ENCODE results near the gene ADCY9. TPM values are rescaled to one million over a fixed set of nuclear protein-coding genes. Genes with fewer than 3 reads are reported as not detected.
"Not testable (repeated sequence)": the region's sequence is repeated elsewhere in the genome, so short reads cannot be mapped to it uniquely, and the experiment has no call there.

The ADCY9 gene
- total RNA-seq, 1 donor from 2014 or later, result 30.4 TPM

DNA sequence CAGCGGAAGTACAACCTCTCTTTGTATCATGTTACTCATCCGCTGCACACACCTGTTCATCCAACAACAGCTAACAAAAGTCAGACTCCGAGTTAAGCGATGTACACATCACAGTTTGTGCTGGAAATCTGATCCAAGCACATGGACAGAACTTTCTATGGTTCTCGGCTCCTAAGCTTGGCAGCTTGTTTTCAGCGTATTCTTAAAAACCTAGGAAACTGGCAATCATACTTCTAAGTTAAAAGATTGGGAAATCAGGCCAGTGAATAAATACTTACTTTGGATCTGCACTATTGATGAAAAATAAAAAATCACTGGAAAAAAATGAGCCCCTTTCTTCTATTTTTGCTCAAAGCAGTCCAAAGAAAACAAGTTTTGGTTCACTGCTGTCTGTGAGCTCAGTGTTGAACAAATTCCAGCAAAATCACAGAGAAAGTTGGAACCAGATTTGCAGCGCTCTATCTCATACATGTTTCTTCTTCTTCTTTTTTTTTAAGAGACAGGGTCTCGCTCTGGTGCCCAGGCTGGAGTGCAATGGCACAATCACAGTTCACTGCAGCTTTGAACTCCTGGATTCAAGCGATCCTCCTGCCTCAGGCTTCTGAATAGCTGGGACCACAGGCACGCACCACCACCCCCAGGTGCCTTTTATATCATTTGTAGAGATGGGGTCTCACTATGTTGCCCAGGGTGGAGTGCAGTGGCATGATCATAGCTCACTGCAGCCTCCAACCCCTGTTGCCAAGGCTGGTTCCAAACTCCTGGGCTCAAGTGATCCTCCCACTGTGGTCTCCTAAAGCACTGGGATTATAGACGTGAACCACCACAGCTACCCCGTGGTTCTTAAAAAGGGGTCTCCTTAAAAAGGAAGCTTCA lies 164.1 kb downstream of the ADCY9 start:
- Mint-ChIP-seq H3K9me3 (ENCODE audit: unreplicated experiment) (peaks cover 2% of the 10 kb centered on the region), H3K27me3 (ENCODE audit: unreplicated experiment) (peaks cover 4% of the 10 kb centered on the region)
- no peak for DNase-seq

DNA sequence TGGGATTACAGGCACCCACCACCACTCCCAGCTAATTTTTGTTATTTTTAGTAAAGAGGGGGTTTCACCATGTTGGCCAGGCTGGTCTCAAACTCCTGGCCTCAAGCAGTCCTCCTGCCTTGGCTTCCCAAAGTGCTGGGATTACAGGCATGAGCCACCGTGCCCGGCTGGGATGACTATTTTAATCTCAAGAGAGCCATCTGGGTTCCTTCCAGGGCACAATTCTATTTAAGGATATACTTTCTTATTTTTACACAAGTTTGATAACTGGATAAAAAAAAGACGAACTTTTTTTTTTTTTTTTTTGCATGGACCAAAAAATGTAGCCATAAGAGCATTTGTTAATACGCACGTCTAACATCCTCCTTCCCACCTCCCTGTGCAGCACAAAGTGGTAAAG lies 164.9 kb downstream of the ADCY9 start:
- not testable (repeated sequence) for H3K27me3 Mint-ChIP-seq (ENCODE audit: unreplicated experiment); H3K36me3 Mint-ChIP-seq (ENCODE audit: unreplicated experiment); H3K4me3 Mint-ChIP-seq (ENCODE audit: unreplicated experiment); DNase-seq; H3K9me3 Mint-ChIP-seq (ENCODE audit: unreplicated experiment)
- H3K27ac Mint-ChIP-seq (ENCODE audit: unreplicated experiment), result peak overlapping the region; percentile 66
- peaks cover 23% of the 10 kb centered on the region for H3K4me1 Mint-ChIP-seq (ENCODE audit: low read depth, unreplicated experiment)

More for the DNA sequence above, 164.1 kb downstream of the ADCY9 start:
- H3K27ac Mint-ChIP-seq (ENCODE audit: unreplicated experiment), result peak overlapping the region; percentile 66
- TF ChIP-seq, protein P1, sequence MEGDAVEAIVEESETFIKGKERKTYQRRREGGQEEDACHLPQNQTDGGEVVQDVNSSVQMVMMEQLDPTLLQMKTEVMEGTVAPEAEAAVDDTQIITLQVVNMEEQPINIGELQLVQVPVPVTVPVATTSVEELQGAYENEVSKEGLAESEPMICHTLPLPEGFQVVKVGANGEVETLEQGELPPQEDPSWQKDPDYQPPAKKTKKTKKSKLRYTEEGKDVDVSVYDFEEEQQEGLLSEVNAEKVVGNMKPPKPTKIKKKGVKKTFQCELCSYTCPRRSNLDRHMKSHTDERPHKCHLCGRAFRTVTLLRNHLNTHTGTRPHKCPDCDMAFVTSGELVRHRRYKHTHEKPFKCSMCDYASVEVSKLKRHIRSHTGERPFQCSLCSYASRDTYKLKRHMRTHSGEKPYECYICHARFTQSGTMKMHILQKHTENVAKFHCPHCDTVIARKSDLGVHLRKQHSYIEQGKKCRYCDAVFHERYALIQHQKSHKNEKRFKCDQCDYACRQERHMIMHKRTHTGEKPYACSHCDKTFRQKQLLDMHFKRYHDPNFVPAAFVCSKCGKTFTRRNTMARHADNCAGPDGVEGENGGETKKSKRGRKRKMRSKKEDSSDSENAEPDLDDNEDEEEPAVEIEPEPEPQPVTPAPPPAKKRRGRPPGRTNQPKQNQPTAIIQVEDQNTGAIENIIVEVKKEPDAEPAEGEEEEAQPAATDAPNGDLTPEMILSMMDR (IDR thresholded peaks at IDR 0.05; ENCODE audit: partially characterized antibody, unreplicated experiment), result no peak
- peaks cover 23% of the 10 kb centered on the region for H3K4me1 Mint-ChIP-seq (ENCODE audit: low read depth, unreplicated experiment)
- no peaks in the 10 kb centered on the region for H3K36me3 Mint-ChIP-seq (ENCODE audit: unreplicated experiment)
- no peak overlapping the region for H3K4me3 Mint-ChIP-seq (ENCODE audit: unreplicated experiment)

DNA sequence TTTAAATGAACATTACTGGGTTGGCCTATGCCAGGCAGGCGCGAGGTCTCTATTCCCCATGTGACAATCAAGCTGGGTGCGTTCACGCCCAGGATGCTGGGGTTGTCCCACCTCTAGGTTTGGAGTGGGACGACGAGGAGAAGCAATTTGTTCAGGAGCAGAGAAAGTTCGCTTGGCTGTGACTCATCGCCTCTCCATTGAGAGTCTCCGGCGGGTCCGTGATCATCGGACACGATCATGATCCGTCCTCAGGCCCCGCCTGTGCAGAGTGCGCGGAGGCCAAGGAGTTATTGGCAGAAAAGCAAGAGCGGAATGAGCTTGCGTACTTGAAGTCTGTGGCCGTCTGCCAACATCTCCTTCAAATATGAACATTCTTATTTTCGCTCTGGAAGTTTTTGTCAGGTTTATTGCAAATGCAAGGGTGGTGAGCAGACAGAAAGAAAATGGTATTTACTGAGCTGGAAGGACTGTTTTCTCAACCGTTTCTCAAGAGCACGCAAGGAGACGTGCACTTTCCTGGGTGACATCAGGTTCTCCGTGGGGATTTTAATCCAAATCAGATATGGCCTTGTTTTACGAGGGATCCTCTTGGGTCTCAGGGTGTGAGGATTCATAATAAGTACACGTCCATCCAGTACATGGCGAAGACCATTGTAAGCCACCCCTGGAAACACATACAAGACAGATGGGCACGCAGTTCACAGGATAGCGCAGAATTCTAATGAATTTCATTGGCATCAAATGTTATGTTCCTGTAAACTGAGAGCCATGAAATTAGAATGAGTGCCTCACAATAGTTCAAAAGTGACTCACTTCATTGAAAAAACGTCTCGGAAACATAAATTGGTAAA lies 165.7 kb downstream of the ADCY9 start:
- TF ChIP-seq, protein P1 (IDR thresholded peaks at IDR 0.05; ENCODE audit: partially characterized antibody, unreplicated experiment), result no peak
- Mint-ChIP-seq H3K27me3 (ENCODE audit: unreplicated experiment) (peaks cover 4% of the 10 kb centered on the region), H3K4me1 (ENCODE audit: low read depth, unreplicated experiment) (peaks cover 23% of the 10 kb centered on the region), H3K36me3 (ENCODE audit: unreplicated experiment) (no peaks in the 10 kb centered on the region), H3K27ac (ENCODE audit: unreplicated experiment) (peak overlapping the region; percentile 72), H3K9me3 (ENCODE audit: unreplicated experiment) (no peaks in the 10 kb centered on the region), H3K4me3 (ENCODE audit: unreplicated experiment) (no peak overlapping the region)
- DNase-seq, result no peak

DNA sequence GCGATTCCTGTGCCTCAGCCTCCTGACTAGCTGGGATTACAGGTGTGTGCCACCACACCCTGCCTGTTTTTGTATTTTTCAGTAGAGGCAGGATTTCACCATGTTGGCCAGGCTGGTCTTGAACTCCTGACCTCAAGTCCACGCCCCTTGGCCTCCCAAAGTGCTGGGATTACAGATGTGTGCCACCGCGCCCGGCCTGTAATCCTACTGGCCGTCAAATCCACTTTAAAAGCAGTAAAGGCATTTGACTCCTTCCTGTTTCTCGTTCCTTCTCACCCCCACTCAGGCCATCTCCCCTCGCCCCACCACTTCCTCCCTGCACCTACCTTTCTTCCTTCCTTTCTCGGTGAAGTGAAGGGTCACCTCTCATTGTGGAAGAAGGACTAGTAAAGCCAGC lies 166.3 kb downstream of the ADCY9 start:
- TF ChIP-seq, protein P1 (IDR thresholded peaks at IDR 0.05; ENCODE audit: partially characterized antibody, unreplicated experiment), result no peak
- no peak for DNase-seq

DNA sequence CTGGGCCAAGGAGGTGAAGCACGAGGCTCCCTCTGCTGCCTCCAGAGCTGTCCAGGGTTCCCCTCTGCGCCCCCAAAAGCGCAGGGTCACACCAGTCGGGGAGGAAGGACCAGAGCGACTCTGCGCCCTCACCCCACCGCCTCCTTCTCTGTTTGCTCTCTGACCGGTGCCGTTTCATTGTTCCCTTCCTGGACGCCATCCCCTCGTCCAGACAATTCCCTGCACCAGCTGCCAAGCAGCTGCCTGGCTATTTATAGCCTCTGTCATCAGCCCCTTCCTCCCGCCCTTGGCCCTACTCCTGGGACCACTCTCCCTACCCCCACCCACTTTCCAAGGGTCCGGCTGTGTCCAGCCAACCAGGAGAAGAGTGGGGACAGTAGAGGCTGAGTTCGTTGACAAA lies 167.0 kb downstream of the ADCY9 start:
- DNase-seq, result peak; percentile 69
- peaks cover 20% of the 10 kb centered on the region for H3K4me1 Mint-ChIP-seq (ENCODE audit: low read depth, unreplicated experiment)
- H3K27ac Mint-ChIP-seq (ENCODE audit: unreplicated experiment), result peak overlapping the region; percentile 97

More for the DNA sequence above, 166.3 kb downstream of the ADCY9 start:
- peak overlapping the region; percentile 59 for H3K27ac Mint-ChIP-seq (ENCODE audit: unreplicated experiment)
- H3K36me3 Mint-ChIP-seq (ENCODE audit: unreplicated experiment), result peaks cover under 1% of the 10 kb centered on the region
- H3K9me3 Mint-ChIP-seq (ENCODE audit: unreplicated experiment), result no peaks in the 10 kb centered on the region
- no peak overlapping the region for H3K4me3 Mint-ChIP-seq (ENCODE audit: unreplicated experiment)
- peaks cover 23% of the 10 kb centered on the region for H3K4me1 Mint-ChIP-seq (ENCODE audit: low read depth, unreplicated experiment)
- H3K27me3 Mint-ChIP-seq (ENCODE audit: unreplicated experiment), result peaks cover 4% of the 10 kb centered on the region

More for the DNA sequence above, 167.0 kb downstream of the ADCY9 start:
- H3K36me3 Mint-ChIP-seq (ENCODE audit: unreplicated experiment), result peaks cover 4% of the 10 kb centered on the region
- H3K4me3 Mint-ChIP-seq (ENCODE audit: unreplicated experiment), result peak overlapping the region; percentile 64
- H3K9me3 Mint-ChIP-seq (ENCODE audit: unreplicated experiment), result no peaks in the 10 kb centered on the region
- H3K27me3 Mint-ChIP-seq (ENCODE audit: unreplicated experiment), result peaks cover 4% of the 10 kb centered on the region
- TF ChIP-seq, protein P1 (IDR thresholded peaks at IDR 0.05; ENCODE audit: partially characterized antibody, unreplicated experiment), result no peak
